ENCODE data around the gene ZCCHC13. TPM values are rescaled to one million over a fixed set of nuclear protein-coding genes. Genes with fewer than 3 reads are reported as not detected.

Gene ZCCHC13
- total and polyA plus RNA-seq, 2 donors (not counting 3 experiments of a cell fraction or from before 2014, with no cell fraction given), result not detected

GRCh38 chrX:74344280-74344622 lies 40.3 kb downstream of the ZCCHC13 start:
- Histone ChIP-seq H3K4me1 (ENCODE audit: control insufficient read depth, extremely low read depth, insufficient read depth, low read length) (no peaks in the 10 kb centered on the region), H3K9ac (replicated peaks; ENCODE audit: extremely low read depth, insufficient read depth, low read length) (no peak overlapping the region), H3K79me2 (ENCODE audit: control insufficient read depth, insufficient read depth, low read length) (no peaks in the 10 kb centered on the region), H3K27ac (ENCODE audit: insufficient read depth, low read depth, low read length) (no peak overlapping the region), H3K4me2 (ENCODE audit: insufficient read depth, low read length) (no peak overlapping the region), H3K27me3 (ENCODE audit: control insufficient read depth in 2 of 2, insufficient read depth in 2 of 2, low read length in 2 of 2) (no peaks in the 10 kb centered on the region), H3K4me3 (replicated peaks in 1 of 3; ENCODE audit: insufficient read depth in 1 of 3, low read depth in 1 of 3, low read length in 3 of 3) (no peak overlapping the region), H4K20me1 (replicated peaks; ENCODE audit: control insufficient read depth, extremely low read depth, insufficient read depth, low read length) (no peaks in the 10 kb centered on the region), H3K9me1 (replicated peaks; ENCODE audit: control insufficient read depth, extremely low read depth, insufficient read depth, low read length) (no peaks in the 10 kb centered on the region), H3K9me3 (replicated peaks; ENCODE audit: control insufficient read depth, insufficient read depth, low read length) (no peaks in the 10 kb centered on the region), H2AFZ (ENCODE audit: low read depth, low read length) (no peak overlapping the region), H3K36me3 (ENCODE audit: control insufficient read depth in 2 of 2, extremely low read depth in 1 of 2, insufficient read depth in 2 of 2, low read length in 2 of 2) (no peaks in the 10 kb centered on the region)
- no TSS peak for BruUV-seq (replicated peaks)
- TF ChIP-seq MAX (IDR thresholded peaks at IDR 0.05; ENCODE audit: insufficient read depth, insufficient read length) (no peak), CTCF (IDR thresholded peaks at IDR 0.05; ENCODE audit: extremely low read depth in 1 of 2, insufficient read depth in 1 of 2, low read depth in 1 of 2, low read length in 2 of 2) (no peak), POLR2AphosphoS5 (IDR thresholded peaks at IDR 0.05; ENCODE audit: insufficient read depth, low read depth, low read length) (no peak), POLR2A (IDR thresholded peaks at IDR 0.05; ENCODE audit: low read depth, low read length) (no peak), EZH2 (IDR thresholded peaks at IDR 0.05; ENCODE audit: borderline replicate concordance, low read depth, low read length, severe bottlenecking) (no peak), MYC (IDR thresholded peaks at IDR 0.05; ENCODE audit: low read depth, low read length) (no peak), JUN (IDR thresholded peaks at IDR 0.05; ENCODE audit: borderline replicate concordance, insufficient read depth, insufficient read length, low read depth) (no peak)
- ChIA-PET CTCF (interaction anchor here (0.7 to 2.6 kb wide), 13 partner anchors 9 to 488 kb away, joined by 3 to 20 read pairs (median 4); no protein-coding TSS in a partner anchor), POLR2A (interaction anchor here (1.2 kb wide), 1 partner anchor 52 kb away, joined by 3 read pairs; no protein-coding TSS in a partner anchor)
- intact Hi-C loops (cut with micrococcal nuclease) (loop anchor here (1.0 to 5.0 kb wide), 6 partner anchors 52 to 489 kb away; no protein-coding TSS in a partner anchor), dilution Hi-C loops (cut with MboI; ENCODE audit: extremely low pct_ligation_motif_present, low sequenced_read_pairs) (no loop called here)
- no peak for DNase-seq (ENCODE audit: low read depth, low spot score)
- FAIRE-seq, result no peak

All from endothelial cell of umbilical vein (primary cell).